Thymus (tissue), 11 donors: ENCODE results near the gene CAMTA1. TPM values are rescaled to one million over a fixed set of nuclear protein-coding genes. Genes with fewer than 3 reads are reported as not detected.

ENCODE experiments used
- DNase-seq, 9 donors: peaks; one replicate each; pipeline ENCODE4 v3.0.0-alpha.2; 2013; ENCODE audit warnings: low spot score in 9 of 9, low read depth in 6 of 9, missing footprints in 1 of 9
- H3K27ac ChIP-seq, 2 donors: one replicate each; pipeline ENCODE4 v1.5.1; 2013; ENCODE audit warnings: control low read depth in 1 of 2, low read depth in 1 of 2, low read length in 1 of 2, mild to moderate bottlenecking in 1 of 2, moderate library complexity in 1 of 2
- H3K27me3 ChIP-seq, 2 donors: one replicate each; pipeline ENCODE4 v1.5.1; 2013; ENCODE audit warnings: low read length in 1 of 2; ENCODE audit not compliant: control insufficient read depth in 2 of 2, insufficient read depth in 1 of 2
- H3K36me3 ChIP-seq, 2 donors: one replicate each; pipeline ENCODE4 v1.5.1; 2013; ENCODE audit warnings: low read length in 1 of 2, mild to moderate bottlenecking in 1 of 2, moderate library complexity in 1 of 2; ENCODE audit not compliant: control insufficient read depth in 2 of 2, insufficient read depth in 2 of 2
- H3K4me1 ChIP-seq, 2 donors: one replicate each; pipeline ENCODE4 v1.5.1; 2013; ENCODE audit warnings: low read length in 2 of 2; ENCODE audit not compliant: control insufficient read depth in 2 of 2, insufficient read depth in 2 of 2
- H3K4me3 ChIP-seq, 2 donors: one replicate each; pipeline ENCODE4 v1.5.1; 2013; ENCODE audit warnings: low read length in 2 of 2, control low read depth in 1 of 2, mild to moderate bottlenecking in 1 of 2
- H3K9me3 ChIP-seq, 2 donors: one replicate each; pipeline ENCODE4 v1.5.1; 2013; ENCODE audit warnings: low read length in 1 of 2, mild to moderate bottlenecking in 1 of 2; ENCODE audit not compliant: control insufficient read depth in 2 of 2, insufficient read depth in 1 of 2
- WGBS: extraction: QIAGEN DNeasy Blood & Tissue Kit; methylation state at CpG from one replicate; pipeline ENCODE4 v1.1.7; 2013; 5-methylcytosine and 5-hydroxymethylcytosine counted together
- polyA plus RNA-seq: library from polyadenylated mRNA; stranded (reverse); fragments of 200-250 nt; gene quantifications from one replicate; pipeline ENCODE4 v1.2.3, GENCODE V29; 2013
- total RNA-seq: library from RNA; stranded (reverse); fragments of 120-200 nt; gene quantifications from one replicate; pipeline ENCODE4 v1.2.4, GENCODE V29; 2013
- donor health status: healthy.

CAMTA1 gene
- total and polyA plus RNA-seq, 2 donors, result 32.0 to 158 TPM

- no peak for DNase-seq
- no peaks in the 10 kb centered on the region for H3K4me1 ChIP-seq
- peaks cover 0 to 2% of the 10 kb centered on the region in 2 donors for H3K27me3 ChIP-seq
- H3K9me3 ChIP-seq, result no peaks in the 10 kb centered on the region
- H3K4me3 ChIP-seq, result no peak overlapping the region
- WGBS, result 98% methylated on average over 2 of the region's 2 CpGs
- no peak overlapping the region for H3K27ac ChIP-seq
- H3K36me3 ChIP-seq, result no peaks in the 10 kb centered on the region
Measured at GRCh38 chr1:7299994-7300393, 514.7 kb downstream of the CAMTA1 start.

GRCh38 chr1:7300893-7301663 is 515.8 kb downstream of the CAMTA1 start:
- Histone ChIP-seq H3K27me3 (peaks cover 0 to 2% of the 10 kb centered on the region in 2 donors), H3K36me3 (no peaks in the 10 kb centered on the region), H3K4me3 (no peak overlapping the region), H3K4me1 (no peaks in the 10 kb centered on the region), H3K27ac (no peak overlapping the region), H3K9me3 (no peaks in the 10 kb centered on the region)
- WGBS, result 94% methylated on average over 10 of the region's 10 CpGs
- DNase-seq, result no peak

- Histone ChIP-seq H3K27me3 (peaks cover 0 to 2% of the 10 kb centered on the region in 2 donors), H3K4me3 (no peak overlapping the region), H3K4me1 (no peaks in the 10 kb centered on the region), H3K36me3 (no peaks in the 10 kb centered on the region), H3K27ac (no peak overlapping the region), H3K9me3 (no peaks in the 10 kb centered on the region)
- DNase-seq, result no peak
- WGBS, result 89% methylated on average over 7 of the region's 7 CpGs
Measured at GRCh38 chr1:7301664-7301981, 516.4 kb downstream of the CAMTA1 start.

GRCh38 chr1:7302126-7302525 is 516.9 kb downstream of the CAMTA1 start:
- Histone ChIP-seq H3K27me3 (peaks cover 0 to 2% of the 10 kb centered on the region in 2 donors), H3K27ac (no peak overlapping the region), H3K9me3 (no peaks in the 10 kb centered on the region), H3K4me3 (no peak overlapping the region), H3K36me3 (no peaks in the 10 kb centered on the region), H3K4me1 (no peaks in the 10 kb centered on the region)
- DNase-seq, result no peak
- WGBS, result 80% methylated on average over 6 of the region's 6 CpGs

GRCh38 chr1:7302873-7303272 is 517.6 kb downstream of the CAMTA1 start:
- no peak overlapping the region for H3K27ac ChIP-seq
- no peaks in the 10 kb centered on the region for H3K4me1 ChIP-seq
- H3K9me3 ChIP-seq, result no peaks in the 10 kb centered on the region
- peaks cover 0 to 2% of the 10 kb centered on the region in 2 donors for H3K27me3 ChIP-seq
- no peaks in the 10 kb centered on the region for H3K36me3 ChIP-seq
- no peak overlapping the region for H3K4me3 ChIP-seq
- 83% methylated on average over 5 of the region's 5 CpGs for WGBS
- no peak for DNase-seq

- Histone ChIP-seq H3K27me3 (peaks cover 0 to 2% of the 10 kb centered on the region in 2 donors), H3K27ac (no peak overlapping the region), H3K36me3 (no peaks in the 10 kb centered on the region), H3K4me3 (no peak overlapping the region), H3K9me3 (no peaks in the 10 kb centered on the region), H3K4me1 (no peaks in the 10 kb centered on the region)
- 90% methylated on average over 8 of the region's 8 CpGs for WGBS
- DNase-seq, result no peak
Measured at GRCh38 chr1:7303554-7304317, 518.5 kb downstream of the CAMTA1 start.

GRCh38 chr1:7313081-7313546 is 527.9 kb downstream of the CAMTA1 start:
- 81% methylated on average over 8 of the region's 8 CpGs for WGBS
- H3K4me3 ChIP-seq, result no peak overlapping the region
- H3K36me3 ChIP-seq, result no peaks in the 10 kb centered on the region
- H3K4me1 ChIP-seq, result no peaks in the 10 kb centered on the region
- H3K27me3 ChIP-seq, result no peaks in the 10 kb centered on the region
- H3K27ac ChIP-seq, result no peak overlapping the region
- H3K9me3 ChIP-seq, result no peaks in the 10 kb centered on the region
- DNase-seq, result no peak

GRCh38 chr1:7313826-7314225 is 528.6 kb downstream of the CAMTA1 start:
- Histone ChIP-seq H3K27ac (no peak overlapping the region), H3K4me1 (no peaks in the 10 kb centered on the region), H3K36me3 (no peaks in the 10 kb centered on the region), H3K4me3 (no peak overlapping the region), H3K9me3 (no peaks in the 10 kb centered on the region), H3K27me3 (no peaks in the 10 kb centered on the region)
- 93% methylated on average over 5 of the region's 5 CpGs for WGBS
- no peak for DNase-seq

- no peaks in the 10 kb centered on the region for H3K9me3 ChIP-seq
- H3K27me3 ChIP-seq, result no peaks in the 10 kb centered on the region
- H3K36me3 ChIP-seq, result no peaks in the 10 kb centered on the region
- H3K4me3 ChIP-seq, result no peak overlapping the region
- H3K27ac ChIP-seq, result no peak overlapping the region
- 88% methylated on average over 4 of the region's 4 CpGs for WGBS
- H3K4me1 ChIP-seq, result no peaks in the 10 kb centered on the region
- DNase-seq, result no peak
Measured at GRCh38 chr1:7315316-7315715, 530.1 kb downstream of the CAMTA1 start.
